H1 (cell line): ENCODE data around the gene TNN. TPM values are rescaled to one million over a fixed set of nuclear protein-coding genes. Genes with fewer than 3 reads are reported as not detected.

Experiments used
- CTCF ChIA-PET: fragments of 300-600 bp; sonication (Branson Sonifier 250); formaldehyde crosslinking; loops from one replicate; lab custom pipeline; 2021; ENCODE audit not compliant: partially characterized antibody; lab: Charles Lee
- POLR2A ChIA-PET: fragments of 300-600 bp; sonication (Branson Sonifier 250); formaldehyde crosslinking; loops from one replicate; lab custom pipeline; 2021; ENCODE audit warnings: inconsistent platforms; ENCODE audit not compliant: partially characterized antibody; lab: Charles Lee
- DNase-seq, 2 experiments: peaks; one replicate each; pipeline versions ENCODE4 v3.0.0 to v3.0.0-alpha.2; 2010 to 2022; ENCODE audit warnings: low spot score in 2 of 2, low read depth in 1 of 2, mixed read lengths in 1 of 2
- FAIRE-seq: peaks from 2 replicates; lab custom pipeline; 2011; peaks lifted over from hg19 to GRCh38; lab: Jason Lieb, UNC
- H2AFZ ChIP-seq: 2 replicates; pipeline ENCODE4 v1.8.1; 2012; ENCODE audit warnings: low read length, inconsistent platforms
- H2AK5ac ChIP-seq: 2 replicates; pipeline ENCODE4 v1.6.1; 2013; ENCODE audit warnings: low read depth, low read length
- H2BK120ac ChIP-seq: replicated peaks from 2 replicates; pipeline ENCODE3; 2013; ENCODE audit warnings: low read depth, low read length, inconsistent platforms
- H2BK12ac ChIP-seq: 2 replicates; pipeline ENCODE4 v1.6.1; 2013; ENCODE audit warnings: low read depth, low read length
- H2BK15ac ChIP-seq: 2 replicates; pipeline ENCODE4 v1.6.1; 2013; ENCODE audit warnings: low read length
- H2BK20ac ChIP-seq: 2 replicates; pipeline ENCODE4 v1.6.1; 2013; ENCODE audit warnings: low read length
- H2BK5ac ChIP-seq: 2 replicates; pipeline ENCODE4 v1.6.1; 2013; ENCODE audit warnings: low read depth, low read length
- H3K14ac ChIP-seq: 2 replicates; pipeline ENCODE4 v1.6.1; 2013; ENCODE audit warnings: inconsistent platforms; ENCODE audit not compliant: insufficient read length
- H3K18ac ChIP-seq: 2 replicates; pipeline ENCODE4 v1.6.1; 2013; ENCODE audit warnings: low read length; ENCODE audit errors: extremely low read depth
- H3K23ac ChIP-seq: 2 replicates; pipeline ENCODE4 v1.6.1; 2013; ENCODE audit warnings: inconsistent platforms; ENCODE audit not compliant: insufficient read length
- H3K23me2 ChIP-seq: 2 replicates; pipeline ENCODE4 v1.6.1; 2013; ENCODE audit warnings: low read depth, low read length
- H3K27ac ChIP-seq: 2 replicates; pipeline ENCODE4 v1.6.1; 2011; ENCODE audit warnings: low read depth, low read length, inconsistent platforms
- H3K27me3 ChIP-seq, 4 experiments: replicated peaks in 1 of 4; 1 replicate in 1 of 4; 2 replicates in 3 of 4; pipeline versions ENCODE4 v1.6.1 to v1.8.1; 2011 to 2013; ENCODE audit warnings: low read length in 3 of 4, mild to moderate bottlenecking in 3 of 4, inconsistent platforms in 2 of 4, mixed read lengths in 2 of 4, moderate library complexity in 1 of 4; ENCODE audit not compliant: control insufficient read depth in 3 of 4, insufficient read depth in 3 of 4; ENCODE audit errors: extremely low read depth in 1 of 4
- H3K36me3 ChIP-seq, 4 experiments: 2 replicates each; pipeline versions ENCODE4 v1.6.1 to v1.8.1; 2011 to 2013; ENCODE audit warnings: mild to moderate bottlenecking in 4 of 4, low read length in 3 of 4, moderate library complexity in 2 of 4, control low read depth in 1 of 4, inconsistent platforms in 1 of 4; ENCODE audit not compliant: insufficient read depth in 4 of 4, control insufficient read depth in 2 of 4
- H3K4ac ChIP-seq: replicated peaks from 2 replicates; pipeline ENCODE3; 2013; ENCODE audit warnings: low read length, low read depth, mixed read lengths, inconsistent platforms; ENCODE audit not compliant: insufficient read length
- H3K4me1 ChIP-seq, 4 experiments: replicated peaks in 1 of 4; 1 replicate in 1 of 4; 2 replicates in 3 of 4; pipeline versions ENCODE4 v1.6.1 to v1.8.1; 2011 to 2013; ENCODE audit warnings: low read length in 3 of 4, inconsistent platforms in 2 of 4, mixed read lengths in 1 of 4; ENCODE audit not compliant: insufficient read depth in 4 of 4, control insufficient read depth in 3 of 4
- H3K4me2 ChIP-seq, 2 experiments: 2 replicates each; pipeline versions ENCODE4 v1.6.1 to v1.8.1; 2011 to 2013; ENCODE audit warnings: low read depth in 2 of 2, low read length in 2 of 2, control low read depth in 1 of 2, inconsistent platforms in 1 of 2, mild to moderate bottlenecking in 1 of 2; ENCODE audit not compliant: insufficient read depth in 1 of 2
- H3K4me3 ChIP-seq, 4 experiments: fragments of 200-600, 300-600 bp in 1 of 4; sonication (generic), shearing (Covaris generic), sonication (Bioruptor Twin) in 1 of 4; 2 replicates each; pipeline versions ENCODE4 v1.5.1 to v1.8.1; 2011 to 2016; ENCODE audit warnings: low read length in 4 of 4, low read depth in 3 of 4, control low read depth in 2 of 4, inconsistent platforms in 2 of 4, mild to moderate bottlenecking in 2 of 4, mixed read lengths in 1 of 4, moderate library complexity in 1 of 4; ENCODE audit not compliant: insufficient read depth in 2 of 4; ENCODE audit errors: extremely low read depth in 1 of 4
- H3K56ac ChIP-seq: replicated peaks from 2 replicates; pipeline ENCODE3; 2013; ENCODE audit warnings: low read depth, mild to moderate bottlenecking, mixed read lengths, low read length, inconsistent platforms; ENCODE audit not compliant: insufficient read length
- H3K79me1 ChIP-seq: 2 replicates; pipeline ENCODE4 v1.6.1; 2013; ENCODE audit warnings: low read depth, low read length, control low read depth
- H3K79me2 ChIP-seq, 2 experiments: 2 replicates each; pipeline versions ENCODE4 v1.6.1 to v1.8.1; 2012 to 2013; ENCODE audit warnings: low read length in 2 of 2, mild to moderate bottlenecking in 2 of 2, inconsistent platforms in 1 of 2; ENCODE audit not compliant: insufficient read depth in 2 of 2, control insufficient read depth in 1 of 2
- H3K9ac ChIP-seq, 4 experiments: replicated peaks in 1 of 4; 1 replicate in 1 of 4; 2 replicates in 3 of 4; pipeline versions ENCODE4 v1.6.1 to v1.8.1; 2011 to 2013; ENCODE audit warnings: low read depth in 3 of 4, low read length in 3 of 4, control low read depth in 2 of 4, mild to moderate bottlenecking in 2 of 4, moderate library complexity in 2 of 4, inconsistent platforms in 1 of 4; ENCODE audit errors: extremely low read depth in 1 of 4
- H3K9me3 ChIP-seq, 2 experiments: 2 replicates each; pipeline versions ENCODE4 v1.6.1 to v1.8.1; 2012 to 2013; ENCODE audit warnings: mild to moderate bottlenecking in 2 of 2, moderate library complexity in 2 of 2, control low read depth in 1 of 2, inconsistent platforms in 1 of 2, low read depth in 1 of 2, low read length in 1 of 2, mixed read lengths in 1 of 2; ENCODE audit not compliant: insufficient read depth in 2 of 2
- H4K20me1 ChIP-seq, 2 experiments: replicated peaks in 1 of 2; 2 replicates each; pipeline versions ENCODE3 to v1.8.1; 2011 to 2013; ENCODE audit warnings: inconsistent platforms in 2 of 2, low read length in 2 of 2, mild to moderate bottlenecking in 1 of 2; ENCODE audit not compliant: insufficient read depth in 2 of 2, control insufficient read depth in 1 of 2
- H4K5ac ChIP-seq: 2 replicates; pipeline ENCODE4 v1.6.1; 2013; ENCODE audit warnings: low read length, low read depth, mixed read lengths, inconsistent platforms; ENCODE audit not compliant: insufficient read length
- H4K8ac ChIP-seq: 2 replicates; pipeline ENCODE4 v1.8.0; 2013; ENCODE audit warnings: mild to moderate bottlenecking, moderate library complexity, low read length, inconsistent platforms; ENCODE audit not compliant: insufficient read depth; ENCODE audit errors: extremely low read depth
- H4K91ac ChIP-seq: replicated peaks from 2 replicates; pipeline ENCODE3; 2013; ENCODE audit warnings: low read length, mixed read lengths, inconsistent platforms; ENCODE audit not compliant: insufficient read length
- BCL11A ChIP-seq, 2 experiments: IDR thresholded peaks; one replicate each; pipeline ENCODE4 v1.6.1; 2011; ENCODE audit warnings: low read depth in 2 of 2, low read length in 2 of 2, mild to moderate bottlenecking in 2 of 2
- CTBP2 ChIP-seq: IDR thresholded peaks from 2 replicates; pipeline ENCODE4 v1.7.0; 2011; ENCODE audit warnings: borderline replicate concordance, mild to moderate bottlenecking, moderate library complexity, mixed read lengths, low read length; ENCODE audit not compliant: insufficient read depth, insufficient read length
- EGR1 ChIP-seq: IDR thresholded peaks from 2 replicates; pipeline ENCODE4 v1.6.1; 2011; ENCODE audit warnings: low read depth, low read length, borderline replicate concordance
- EP300 ChIP-seq, 2 experiments: IDR thresholded peaks; 1 replicate in 1 of 2; 2 replicates in 1 of 2; pipeline ENCODE4 v1.6.1; 2011 to 2012; ENCODE audit warnings: low read depth in 2 of 2, low read length in 2 of 2, mild to moderate bottlenecking in 2 of 2, borderline replicate concordance in 1 of 2, inconsistent platforms in 1 of 2, moderate library complexity in 1 of 2
- JUND ChIP-seq: IDR thresholded peaks from 2 replicates; pipeline ENCODE4 v1.6.1; 2011; ENCODE audit warnings: mild to moderate bottlenecking, improper control_type of control experiment, low read length
- KDM4A ChIP-seq: IDR thresholded peaks from one replicate; pipeline ENCODE4 v1.7.1; 2012; ENCODE audit warnings: low read depth, mild to moderate bottlenecking, moderate library complexity, low read length, inconsistent platforms; ENCODE audit not compliant: severe bottlenecking
- POU5F1 ChIP-seq: IDR thresholded peaks from 2 replicates; pipeline ENCODE4 v1.6.1; 2011; ENCODE audit warnings: low read depth, mild to moderate bottlenecking, low read length, moderate library complexity
- SP2 ChIP-seq: IDR thresholded peaks from 2 replicates; pipeline ENCODE4 v1.6.1; 2012; ENCODE audit warnings: mild to moderate bottlenecking, low read length, inconsistent platforms
- ZNF274 ChIP-seq: IDR thresholded peaks from 2 replicates; pipeline ENCODE4 v1.7.0; 2012; ENCODE audit warnings: low read length, borderline replicate concordance; ENCODE audit errors: extremely low read depth
- WGBS, 2 experiments: shearing (Covaris generic) in 1 of 2; methylation state at CpG; one replicate each; pipeline versions ENCODE4 v1.1.6 to v1.1.7; 2013 to 2015; ENCODE audit warnings: low lambda C conversion rate in 2 of 2, mixed read lengths in 2 of 2, inconsistent platforms in 1 of 2, low coverage in 1 of 2, missing lambda C conversion rate in 1 of 2; ENCODE audit not compliant: insufficient replicate concordance in 2 of 2, insufficient coverage in 1 of 2, insufficient read length in 1 of 2; ENCODE audit errors: extremely low coverage in 1 of 2, missing lambda C conversion rate in 1 of 2; 5-methylcytosine and 5-hydroxymethylcytosine counted together
- polyA plus RNA-seq, 7 experiments: library from polyadenylated mRNA; depleted of rRNA in 3 of 7; stranded (reverse) in 5 of 7; unstranded in 2 of 7; fragments of >200 nt in 5 of 7; fragments of 200-250 nt in 2 of 7; gene quantifications; 1 replicate in 5 of 7; 2 replicates in 1 of 7; 4 replicates in 1 of 7; pipeline versions ENCODE4 v1.2.1 to v1.2.3, GENCODE V29; 2011 to 2013; ENCODE audit warnings: missing spikeins in 2 of 7, mixed read lengths in 2 of 7
- total RNA-seq: library from RNA; stranded (reverse); fragmentation: NEBNext Ultra II Directional; extraction: Animal tissue kit (Norgen Biotek cat#: 25700); gene quantifications from 2 replicates; pipeline ENCODE4 v1.2.1, GENCODE V29; 2021

The TNN gene
- total and polyA plus RNA-seq, 2 of the 8 experiments (the other 6 are each of a cell fraction or from before 2014, with no cell fraction given), result 0.21 to 0.30 TPM

GRCh38 chr1:175120511-175120910, 52.9 kb downstream of the TNN start:
- peak overlapping the region; percentile 44 for H2AFZ ChIP-seq
- no peak overlapping the region for H2BK120ac ChIP-seq
- no peak overlapping the region for H3K4me2 ChIP-seq
- no peak overlapping the region for H2BK12ac ChIP-seq
- H4K20me1 ChIP-seq, result no peaks in the 10 kb centered on the region
- H3K4ac ChIP-seq, result no peak overlapping the region
- ChIA-PET POLR2A (no interaction called here), CTCF (interaction anchor here (1.0 to 1.9 kb wide), 7 partner anchors 23 to 91 kb away, joined by 3 to 12 read pairs (median 4); no protein-coding TSS in a partner anchor)
- H3K27ac ChIP-seq, result no peak overlapping the region
- H3K36me3 ChIP-seq, result no peaks in the 10 kb centered on the region
- TF ChIP-seq ZNF274 (no peak), EP300 (IDR thresholded peaks at IDR 0.05; ENCODE audit: borderline replicate concordance in 1 of 2, low read depth in 2 of 2, low read length in 2 of 2) (no peak), EGR1 (no peak), KDM4A (no peak), POU5F1 (no peak), CTBP2 (no peak), JUND (no peak), SP2 (no peak), BCL11A (IDR thresholded peaks at IDR 0.05; ENCODE audit: low read depth in 2 of 2, low read length in 2 of 2) (no peak)
- H3K4me3 ChIP-seq, result no peak overlapping the region
- no peak overlapping the region for H2AK5ac ChIP-seq
- H2BK20ac ChIP-seq, result no peak overlapping the region
- 91% methylated on average over 1 of the region's 1 CpG; no CpG with 5 or more reads in 1 of the 2 experiments for WGBS, 2 experiments
- H4K91ac ChIP-seq, result no peak overlapping the region
- H3K23ac ChIP-seq, result no peak overlapping the region
- H3K79me2 ChIP-seq, result no peaks in the 10 kb centered on the region
- no peaks in the 10 kb centered on the region for H3K4me1 ChIP-seq
- no peak overlapping the region for H3K14ac ChIP-seq
- no peak overlapping the region for H3K9ac ChIP-seq
- H3K79me1 ChIP-seq, result no peaks in the 10 kb centered on the region
- H4K5ac ChIP-seq, result no peak overlapping the region
- no peak overlapping the region for H3K18ac ChIP-seq
- H4K8ac ChIP-seq, result no peak overlapping the region
- DNase-seq (no peak), FAIRE-seq (no peak)
- 0 out of 2 replicates have a peak overlapping the region, but pooled peaks have one; percentile 75 for H2BK15ac ChIP-seq
- no peak overlapping the region for H2BK5ac ChIP-seq
- no peaks in the 10 kb centered on the region for H3K23me2 ChIP-seq
- no peak overlapping the region for H3K56ac ChIP-seq
- H3K9me3 ChIP-seq, result no peaks in the 10 kb centered on the region
- H3K27me3 ChIP-seq, result no peaks in the 10 kb centered on the region
